SU-DHL-6 (cell line): Measurements from ENCODE around the gene GUCA2A.

ENCODE experiments used
- CTCF ChIP-seq: fragments of 200-600 bp; sonication (generic); IDR thresholded peaks from one replicate; pipeline ENCODE4 v1.5.1; 2017; ENCODE audit warnings: antibody characterized with exemption, mild to moderate bottlenecking, low read length, moderate library complexity; ENCODE audit not compliant: insufficient read depth, poor library complexity, severe bottlenecking
- EZH2phosphoT487 ChIP-seq: fragments of 200-600 bp; sonication (generic), shearing (Covaris generic); conservative IDR thresholded peaks from 2 replicates; pipeline ENCODE4 v1.6.1; 2018; ENCODE audit warnings: mild to moderate bottlenecking, antibody characterized with exemption, low read length, moderate library complexity, mixed read lengths

- no peak for TF ChIP-seq CTCF
- TF ChIP-seq EZH2phosphoT487: no peak
Measured at GRCh38 chr1:42145764-42146625, 18.6 kb downstream of the GUCA2A start.
